ENCODE results near the gene STARD9. TPM values are rescaled to one million over a fixed set of nuclear protein-coding genes. Genes with fewer than 3 reads are reported as not detected.
"Not testable (repeated sequence)": the region's sequence is repeated elsewhere in the genome, so short reads cannot be mapped to it uniquely, and the experiment has no call there.

Gene STARD9
- total RNA-seq, 1 donor: 4.0 TPM

DNA sequence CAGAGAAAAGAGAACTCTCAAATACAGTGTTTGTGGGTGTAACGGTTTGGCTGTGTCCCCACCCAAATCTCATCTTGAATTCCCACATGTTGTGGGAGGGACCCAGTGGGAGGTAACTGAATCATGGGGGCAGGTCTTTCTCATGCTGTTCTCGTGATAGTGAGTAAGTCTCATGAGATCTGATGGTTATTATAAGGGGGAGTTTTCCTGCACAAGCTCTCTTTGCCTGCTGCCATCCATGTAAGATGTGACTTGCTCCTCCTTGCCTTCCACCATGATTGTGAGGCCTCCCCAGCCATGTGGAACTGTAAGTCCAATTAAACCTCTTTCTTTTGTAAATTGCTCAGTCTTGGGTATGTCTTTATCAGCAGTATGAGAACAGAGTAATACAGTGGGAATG, 186.4 kb downstream of the STARD9 start:
- peaks cover 14% of the 10 kb centered on the region for H3K9me3 ChIP-seq (ENCODE audit: low read depth, low read length)
- H3K4me3 ChIP-seq (ENCODE audit: low read length); H3K4me1 ChIP-seq (ENCODE audit: insufficient read depth, low read length); H3K27me3 ChIP-seq (ENCODE audit: insufficient read depth, low read length): not testable (repeated sequence)

DNA sequence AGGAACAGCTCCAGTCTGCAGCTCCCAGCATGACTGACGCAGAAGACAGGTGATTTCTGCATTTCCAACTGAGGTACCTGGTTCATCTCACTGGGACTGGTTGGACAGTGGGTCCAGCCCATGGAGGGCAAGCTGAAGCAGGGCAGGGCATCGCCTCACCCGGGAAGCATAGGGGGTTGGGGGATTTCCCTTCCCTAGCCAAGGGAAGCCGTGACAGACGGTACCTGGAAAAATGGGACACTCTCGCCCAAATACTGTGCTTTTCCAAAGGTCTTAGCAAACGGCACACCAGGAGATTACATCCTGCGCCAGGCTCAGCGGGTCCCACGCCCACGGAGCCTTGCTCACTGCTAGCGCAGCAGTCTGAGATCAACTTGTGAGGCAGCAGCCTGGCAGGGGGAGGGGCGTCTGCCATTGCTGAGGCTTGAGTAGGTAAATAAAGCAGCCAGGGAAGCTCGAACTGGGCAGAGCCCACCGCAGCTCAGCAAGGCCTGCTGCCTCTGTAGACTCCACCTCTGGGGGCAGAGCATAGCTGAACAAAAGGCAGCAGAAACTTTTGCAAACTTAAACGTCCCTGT, 188.8 kb downstream of the STARD9 start:
- peaks cover 14% of the 10 kb centered on the region for H3K9me3 ChIP-seq (ENCODE audit: low read depth, low read length)
- H3K4me3 ChIP-seq (ENCODE audit: low read length); H3K4me1 ChIP-seq (ENCODE audit: insufficient read depth, low read length): not testable (repeated sequence)

DNA sequence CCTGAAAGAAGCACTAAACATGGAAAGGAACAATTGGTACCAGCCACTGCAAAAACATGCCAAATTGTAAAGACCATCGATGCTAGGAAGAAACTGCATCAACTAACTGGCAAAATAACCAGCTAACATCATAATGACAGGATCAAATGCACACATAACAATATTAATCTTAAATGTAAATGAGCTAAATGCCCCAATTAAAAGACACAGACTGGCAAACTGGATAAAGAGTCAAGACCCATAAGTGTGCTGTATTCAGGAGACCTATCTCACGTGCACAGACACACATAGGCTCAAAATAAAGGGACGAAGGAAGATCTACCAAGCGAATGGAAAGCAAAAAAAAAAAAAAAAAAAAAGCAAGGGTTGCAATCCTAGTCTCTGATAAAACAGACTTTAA, 190.7 kb downstream of the STARD9 start:
- H3K9me3 ChIP-seq (ENCODE audit: low read depth, low read length); H3K27me3 ChIP-seq (ENCODE audit: insufficient read depth, low read length); H3K4me1 ChIP-seq (ENCODE audit: insufficient read depth, low read length); H3K4me3 ChIP-seq (ENCODE audit: low read length): not testable (repeated sequence)

More for the DNA sequence above, 188.8 kb downstream of the STARD9 start:
- H3K27me3 ChIP-seq (ENCODE audit: insufficient read depth, low read length): not testable (repeated sequence)

Other genes starting within 250 kb of the STARD9 start
- 4.1 TPM for gene CAPN3, start 216.1 kb upstream of the STARD9 start, total RNA-seq
- gene ZNF106, start 84.5 kb upstream of the STARD9 start, total RNA-seq: 70.6 TPM
- gene SNAP23, start 80.0 kb upstream of the STARD9 start, total RNA-seq: 84.8 TPM
- 23.9 TPM for gene LRRC57, start 26.8 kb upstream of the STARD9 start, total RNA-seq
- 31.8 TPM for gene HAUS2, start 26.8 kb upstream of the STARD9 start, total RNA-seq
- 7.6 TPM for gene CDAN1, start 161.5 kb downstream of the STARD9 start, total RNA-seq